GM23338 (cell line): ENCODE measurements around the gene PACRGL.

ENCODE experiments used
- EZH2 ChIP-seq: fragments of 200-600 bp; sonication (generic); IDR thresholded peaks from one replicate; pipeline ENCODE4 v1.8.0; 2017; ENCODE audit warnings: antibody characterized with exemption, mild to moderate bottlenecking, low read depth; ENCODE audit not compliant: unreplicated experiment
- EZH2phosphoT487 ChIP-seq: fragments of 200-600 bp; sonication (generic); IDR thresholded peaks from one replicate; pipeline ENCODE4 v1.8.1; 2018; ENCODE audit warnings: antibody characterized with exemption; ENCODE audit not compliant: unreplicated experiment
- JUNB ChIP-seq: IDR thresholded peaks from one replicate; pipeline ENCODE4 v1.6.1; 2016; ENCODE audit warnings: antibody characterized with exemption; ENCODE audit not compliant: unreplicated experiment
- NANOG ChIP-seq: IDR thresholded peaks from 2 replicates; pipeline ENCODE4 v1.6.1; 2016; ENCODE audit warnings: antibody characterized with exemption, borderline replicate concordance
- POLR2AphosphoS5 ChIP-seq: IDR thresholded peaks from 2 replicates; pipeline ENCODE4 v1.6.1; 2016; ENCODE audit warnings: antibody characterized with exemption, low read depth
- ZNF114 ChIP-seq: fragments of 250-450 bp; sonication (Bioruptor Pico); IDR thresholded peaks from 2 replicates; pipeline ENCODE4 v1.5.0; 2020; ENCODE audit warnings: mild to moderate bottlenecking, moderate library complexity
- ZNF331 ChIP-seq: fragments of 250-450 bp; sonication (Bioruptor Pico); IDR thresholded peaks from 2 replicates; pipeline ENCODE4 v1.5.0; 2020; ENCODE audit warnings: low read depth, mild to moderate bottlenecking, moderate library complexity
- TF ChIP-seq, protein P1 (sequence below), 2 experiments: fragments of 200-600 bp in 1 of 2; sonication (generic) in 1 of 2; conservative IDR thresholded peaks; 2 replicates each; pipeline versions ENCODE4 v1.5.1 to v1.6.1; 2016 to 2017; ENCODE audit warnings: antibody characterized with exemption in 2 of 2, low read depth in 2 of 2, mild to moderate bottlenecking in 2 of 2, moderate library complexity in 1 of 2
- TF ChIP-seq, protein P2 (sequence below): IDR thresholded peaks from one replicate; pipeline ENCODE4 v1.6.1; 2018; ENCODE audit warnings: antibody characterized with exemption; ENCODE audit not compliant: unreplicated experiment

DNA sequence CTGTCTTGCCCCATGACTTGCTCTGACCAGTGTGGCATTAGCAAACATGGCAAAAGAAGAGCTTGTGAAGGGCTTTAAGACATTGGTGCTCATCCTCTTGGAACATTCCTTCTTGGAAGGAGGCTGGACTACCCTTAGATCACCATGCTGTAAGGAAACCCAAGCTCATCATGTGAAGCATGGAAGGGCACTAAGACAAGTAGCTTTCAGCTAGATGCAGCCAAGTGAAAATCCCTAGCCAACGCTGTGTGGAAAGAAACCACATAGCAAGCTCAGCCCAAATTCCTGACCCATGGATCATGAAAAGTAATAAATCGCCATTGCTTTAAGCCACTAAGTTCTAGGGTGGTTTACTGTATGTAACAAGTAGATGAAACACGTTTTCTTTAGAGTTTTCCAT lies 12.4 kb upstream of the PACRGL start:
- TF ChIP-seq, protein P1, sequence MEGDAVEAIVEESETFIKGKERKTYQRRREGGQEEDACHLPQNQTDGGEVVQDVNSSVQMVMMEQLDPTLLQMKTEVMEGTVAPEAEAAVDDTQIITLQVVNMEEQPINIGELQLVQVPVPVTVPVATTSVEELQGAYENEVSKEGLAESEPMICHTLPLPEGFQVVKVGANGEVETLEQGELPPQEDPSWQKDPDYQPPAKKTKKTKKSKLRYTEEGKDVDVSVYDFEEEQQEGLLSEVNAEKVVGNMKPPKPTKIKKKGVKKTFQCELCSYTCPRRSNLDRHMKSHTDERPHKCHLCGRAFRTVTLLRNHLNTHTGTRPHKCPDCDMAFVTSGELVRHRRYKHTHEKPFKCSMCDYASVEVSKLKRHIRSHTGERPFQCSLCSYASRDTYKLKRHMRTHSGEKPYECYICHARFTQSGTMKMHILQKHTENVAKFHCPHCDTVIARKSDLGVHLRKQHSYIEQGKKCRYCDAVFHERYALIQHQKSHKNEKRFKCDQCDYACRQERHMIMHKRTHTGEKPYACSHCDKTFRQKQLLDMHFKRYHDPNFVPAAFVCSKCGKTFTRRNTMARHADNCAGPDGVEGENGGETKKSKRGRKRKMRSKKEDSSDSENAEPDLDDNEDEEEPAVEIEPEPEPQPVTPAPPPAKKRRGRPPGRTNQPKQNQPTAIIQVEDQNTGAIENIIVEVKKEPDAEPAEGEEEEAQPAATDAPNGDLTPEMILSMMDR (conservative IDR thresholded peaks at IDR 0.05; ENCODE audit: low read depth in 2 of 2) = no peak
- TF ChIP-seq EZH2 = no peak
- TF ChIP-seq EZH2phosphoT487 = no peak
- TF ChIP-seq JUNB = no peak
- no peak for TF ChIP-seq POLR2AphosphoS5
- no peak for TF ChIP-seq ZNF331 (CRISPR knock-in tag)
- TF ChIP-seq, protein P2, sequence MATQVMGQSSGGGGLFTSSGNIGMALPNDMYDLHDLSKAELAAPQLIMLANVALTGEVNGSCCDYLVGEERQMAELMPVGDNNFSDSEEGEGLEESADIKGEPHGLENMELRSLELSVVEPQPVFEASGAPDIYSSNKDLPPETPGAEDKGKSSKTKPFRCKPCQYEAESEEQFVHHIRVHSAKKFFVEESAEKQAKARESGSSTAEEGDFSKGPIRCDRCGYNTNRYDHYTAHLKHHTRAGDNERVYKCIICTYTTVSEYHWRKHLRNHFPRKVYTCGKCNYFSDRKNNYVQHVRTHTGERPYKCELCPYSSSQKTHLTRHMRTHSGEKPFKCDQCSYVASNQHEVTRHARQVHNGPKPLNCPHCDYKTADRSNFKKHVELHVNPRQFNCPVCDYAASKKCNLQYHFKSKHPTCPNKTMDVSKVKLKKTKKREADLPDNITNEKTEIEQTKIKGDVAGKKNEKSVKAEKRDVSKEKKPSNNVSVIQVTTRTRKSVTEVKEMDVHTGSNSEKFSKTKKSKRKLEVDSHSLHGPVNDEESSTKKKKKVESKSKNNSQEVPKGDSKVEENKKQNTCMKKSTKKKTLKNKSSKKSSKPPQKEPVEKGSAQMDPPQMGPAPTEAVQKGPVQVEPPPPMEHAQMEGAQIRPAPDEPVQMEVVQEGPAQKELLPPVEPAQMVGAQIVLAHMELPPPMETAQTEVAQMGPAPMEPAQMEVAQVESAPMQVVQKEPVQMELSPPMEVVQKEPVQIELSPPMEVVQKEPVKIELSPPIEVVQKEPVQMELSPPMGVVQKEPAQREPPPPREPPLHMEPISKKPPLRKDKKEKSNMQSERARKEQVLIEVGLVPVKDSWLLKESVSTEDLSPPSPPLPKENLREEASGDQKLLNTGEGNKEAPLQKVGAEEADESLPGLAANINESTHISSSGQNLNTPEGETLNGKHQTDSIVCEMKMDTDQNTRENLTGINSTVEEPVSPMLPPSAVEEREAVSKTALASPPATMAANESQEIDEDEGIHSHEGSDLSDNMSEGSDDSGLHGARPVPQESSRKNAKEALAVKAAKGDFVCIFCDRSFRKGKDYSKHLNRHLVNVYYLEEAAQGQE = no peak
- TF ChIP-seq NANOG = no peak
- TF ChIP-seq ZNF114 (CRISPR knock-in tag) = no peak
